ENCODE data around the gene PEX5L.

The PEX5L gene

DNA sequence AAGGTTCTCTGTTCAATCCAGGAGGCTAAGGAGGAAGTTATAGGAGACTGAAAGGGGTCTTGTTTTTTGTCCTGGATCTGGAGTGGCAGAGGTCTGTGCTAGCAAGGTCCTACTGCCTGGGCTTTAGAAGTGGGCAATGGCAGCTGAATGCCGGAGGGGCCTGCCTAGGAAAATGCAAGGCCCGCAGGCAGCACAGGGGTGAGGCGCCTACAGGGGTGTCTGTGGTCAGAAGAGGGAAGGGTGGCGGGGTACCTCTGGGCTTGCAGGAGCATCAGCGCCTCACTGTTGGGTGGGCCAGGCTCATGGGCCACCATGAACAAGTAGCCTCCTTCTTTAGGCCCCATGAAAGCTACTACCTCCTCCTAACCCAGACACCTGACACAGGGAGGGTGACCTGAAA is 175.4 kb downstream of the PEX5L start:
- H3K4me3 ChIP-seq (IDR thresholded peaks at IDR 0.05; ENCODE audit: insufficient read depth, low read depth, low read length) = no peak overlapping the region
- H3K27ac ChIP-seq = no peak overlapping the region
- no peaks in the 10 kb centered on the region for H3K27me3 ChIP-seq (ENCODE audit: insufficient read depth, low read depth)
- no peaks in the 10 kb centered on the region for H3K4me1 ChIP-seq (ENCODE audit: low read depth, poor library complexity, severe bottlenecking)
- H2AFZ ChIP-seq (ENCODE audit: low read depth) = no peak overlapping the region
- no peak overlapping the region for H3K4me2 ChIP-seq
- TF ChIP-seq, protein P1, sequence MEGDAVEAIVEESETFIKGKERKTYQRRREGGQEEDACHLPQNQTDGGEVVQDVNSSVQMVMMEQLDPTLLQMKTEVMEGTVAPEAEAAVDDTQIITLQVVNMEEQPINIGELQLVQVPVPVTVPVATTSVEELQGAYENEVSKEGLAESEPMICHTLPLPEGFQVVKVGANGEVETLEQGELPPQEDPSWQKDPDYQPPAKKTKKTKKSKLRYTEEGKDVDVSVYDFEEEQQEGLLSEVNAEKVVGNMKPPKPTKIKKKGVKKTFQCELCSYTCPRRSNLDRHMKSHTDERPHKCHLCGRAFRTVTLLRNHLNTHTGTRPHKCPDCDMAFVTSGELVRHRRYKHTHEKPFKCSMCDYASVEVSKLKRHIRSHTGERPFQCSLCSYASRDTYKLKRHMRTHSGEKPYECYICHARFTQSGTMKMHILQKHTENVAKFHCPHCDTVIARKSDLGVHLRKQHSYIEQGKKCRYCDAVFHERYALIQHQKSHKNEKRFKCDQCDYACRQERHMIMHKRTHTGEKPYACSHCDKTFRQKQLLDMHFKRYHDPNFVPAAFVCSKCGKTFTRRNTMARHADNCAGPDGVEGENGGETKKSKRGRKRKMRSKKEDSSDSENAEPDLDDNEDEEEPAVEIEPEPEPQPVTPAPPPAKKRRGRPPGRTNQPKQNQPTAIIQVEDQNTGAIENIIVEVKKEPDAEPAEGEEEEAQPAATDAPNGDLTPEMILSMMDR (conservative IDR thresholded peaks at IDR 0.05; ENCODE audit: low read depth, low read length) = no peak
- H3K36me3 ChIP-seq (ENCODE audit: insufficient read depth) = no peaks in the 10 kb centered on the region
- no peak overlapping the region for H3K9ac ChIP-seq
- no peaks in the 10 kb centered on the region for H4K20me1 ChIP-seq (ENCODE audit: insufficient read depth)
- no peaks in the 10 kb centered on the region for H3K79me2 ChIP-seq (ENCODE audit: insufficient read depth, low read depth)

DNA sequence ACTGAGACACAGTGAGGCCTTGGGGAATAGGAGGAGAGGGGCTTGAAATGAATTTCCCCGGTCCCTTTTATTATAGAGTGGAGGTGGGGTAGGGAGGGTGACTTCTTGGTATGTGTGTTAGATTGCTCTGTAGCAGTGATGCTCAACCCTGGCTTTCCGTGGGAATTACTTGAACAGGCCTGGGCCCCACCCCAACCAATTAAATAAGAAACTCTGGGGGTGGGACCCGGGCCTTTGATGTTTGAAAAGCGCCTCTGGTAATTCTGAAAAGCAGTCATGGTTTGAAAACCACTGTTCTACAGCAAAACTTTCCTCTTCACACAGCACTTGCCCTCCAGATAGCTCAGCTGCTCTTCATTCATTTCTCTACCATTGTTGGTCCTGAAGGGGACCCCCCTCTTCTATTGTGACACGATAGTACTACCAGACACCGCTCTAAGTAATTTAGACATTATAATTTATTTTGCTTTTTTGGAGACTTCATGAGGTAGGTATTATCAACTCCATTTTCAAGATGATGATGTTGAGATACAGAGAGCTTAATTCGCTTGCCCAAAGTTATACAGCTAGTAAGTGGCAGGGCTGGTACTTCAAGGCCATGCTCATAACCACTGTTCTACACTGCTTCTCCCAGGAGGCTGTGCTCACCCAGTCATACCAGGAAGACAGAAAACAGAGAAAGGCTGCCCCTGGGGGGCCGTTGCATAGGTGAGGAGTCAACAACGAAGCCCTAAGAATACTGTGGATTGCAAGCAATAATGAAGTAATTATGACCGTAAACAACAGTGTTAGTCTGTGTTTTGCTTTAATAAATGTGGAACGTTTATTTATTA is 176.2 kb downstream of the PEX5L start:
- Histone ChIP-seq H3K9ac (no peak overlapping the region), H3K4me2 (no peak overlapping the region), H3K4me3 (IDR thresholded peaks at IDR 0.05; ENCODE audit: insufficient read depth, low read depth, low read length) (no peak overlapping the region), H3K27me3 (ENCODE audit: insufficient read depth, low read depth) (no peaks in the 10 kb centered on the region), H3K4me1 (ENCODE audit: low read depth, poor library complexity, severe bottlenecking) (no peaks in the 10 kb centered on the region), H3K27ac (no peak overlapping the region), H3K36me3 (ENCODE audit: insufficient read depth) (no peaks in the 10 kb centered on the region), H4K20me1 (ENCODE audit: insufficient read depth) (no peaks in the 10 kb centered on the region), H2AFZ (ENCODE audit: low read depth) (no peak overlapping the region), H3K79me2 (ENCODE audit: insufficient read depth, low read depth) (no peaks in the 10 kb centered on the region)
- TF ChIP-seq, protein P1 (conservative IDR thresholded peaks at IDR 0.05; ENCODE audit: low read depth, low read length) = no peak

DNA sequence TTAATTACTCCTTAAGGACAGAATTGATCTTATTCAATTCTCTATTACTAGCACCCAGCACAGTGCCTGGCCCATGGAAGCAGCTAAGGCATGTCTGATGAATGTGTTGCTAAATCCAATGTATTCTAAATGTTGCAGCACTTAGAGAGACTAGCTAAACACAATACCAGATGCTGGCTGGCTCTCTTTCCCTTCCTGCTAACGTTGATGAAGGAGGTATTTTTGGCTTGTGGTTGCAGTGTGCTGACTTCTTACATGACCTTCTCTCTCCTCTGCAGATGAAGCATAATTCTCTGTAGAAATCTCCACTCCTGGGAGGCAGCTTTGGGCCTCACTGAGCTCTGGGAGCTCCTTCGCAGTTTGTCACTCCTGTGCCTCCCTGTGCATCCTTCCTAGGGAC is 183.6 kb downstream of the PEX5L start:
- Histone ChIP-seq H4K20me1 (ENCODE audit: insufficient read depth) (no peaks in the 10 kb centered on the region), H3K27ac (peak overlapping the region; percentile 20), H3K4me1 (ENCODE audit: low read depth, poor library complexity, severe bottlenecking) (peaks cover 24% of the 10 kb centered on the region), H3K36me3 (ENCODE audit: insufficient read depth) (no peaks in the 10 kb centered on the region), H2AFZ (ENCODE audit: low read depth) (peak overlapping the region; percentile 41; the same call in 1 of the 2 replicates), H3K27me3 (ENCODE audit: insufficient read depth, low read depth) (no peaks in the 10 kb centered on the region), H3K4me3 (IDR thresholded peaks at IDR 0.05; ENCODE audit: insufficient read depth, low read depth, low read length) (no peak overlapping the region), H3K4me2 (peak overlapping the region; percentile 48), H3K9ac (no peak overlapping the region), H3K79me2 (ENCODE audit: insufficient read depth, low read depth) (no peaks in the 10 kb centered on the region)
- TF ChIP-seq, protein P1 (conservative IDR thresholded peaks at IDR 0.05; ENCODE audit: low read depth, low read length) = no peak

DNA sequence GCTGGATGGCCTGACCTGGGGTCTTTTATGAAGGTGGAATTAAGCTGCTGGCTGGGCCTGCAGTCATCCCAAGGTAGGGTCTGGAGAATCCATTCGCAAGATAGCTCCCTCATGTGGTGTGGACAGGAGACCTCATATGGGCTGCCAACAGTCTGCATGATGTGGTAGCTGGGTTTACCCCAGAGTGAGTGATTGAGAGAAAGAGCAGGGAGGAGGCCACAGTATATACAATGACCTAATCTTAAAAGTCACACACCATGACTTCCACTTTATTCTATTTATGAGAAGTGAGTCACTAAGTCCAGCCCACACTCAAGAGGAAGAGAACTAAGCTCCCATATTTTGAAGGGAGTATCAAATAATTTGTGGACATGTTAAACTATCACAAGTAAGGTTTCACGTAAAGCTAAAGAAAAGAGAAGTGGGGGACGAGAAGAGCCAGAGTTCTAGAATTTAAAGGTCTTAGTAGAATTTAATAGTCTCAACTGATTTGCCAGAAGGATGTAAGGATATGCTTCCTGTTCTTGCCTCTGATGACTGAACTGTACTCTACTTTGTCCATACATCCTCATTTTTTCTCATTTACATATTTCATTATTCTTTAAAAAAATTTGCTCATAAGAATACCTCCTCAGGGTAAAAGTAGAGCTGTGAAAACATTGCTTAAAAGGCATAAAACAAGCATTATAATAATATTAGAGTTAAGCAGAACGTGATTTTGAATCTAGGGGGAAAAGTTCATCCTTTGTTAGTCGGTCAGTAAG is 184.4 kb downstream of the PEX5L start:
- TF ChIP-seq, protein P1 (conservative IDR thresholded peaks at IDR 0.05; ENCODE audit: low read depth, low read length) = no peak
- Histone ChIP-seq H3K36me3 (ENCODE audit: insufficient read depth) (no peaks in the 10 kb centered on the region), H3K79me2 (ENCODE audit: insufficient read depth, low read depth) (no peaks in the 10 kb centered on the region), H3K27me3 (ENCODE audit: insufficient read depth, low read depth) (no peaks in the 10 kb centered on the region), H3K9ac (no peak overlapping the region), H3K4me3 (IDR thresholded peaks at IDR 0.05; ENCODE audit: insufficient read depth, low read depth, low read length) (no peak overlapping the region), H2AFZ (ENCODE audit: low read depth) (peak overlapping the region; percentile 41; the same call in 1 of the 2 replicates), H3K4me1 (ENCODE audit: low read depth, poor library complexity, severe bottlenecking) (peaks cover 24% of the 10 kb centered on the region), H4K20me1 (ENCODE audit: insufficient read depth) (no peaks in the 10 kb centered on the region), H3K4me2 (peak overlapping the region; percentile 48), H3K27ac (peak overlapping the region; percentile 20)

All from KMS-11 (cell line).